Frontal cortex (tissue), 1 donor: ENCODE results near the gene KRTAP21-1. TPM values are rescaled to one million over a fixed set of nuclear protein-coding genes. Genes with fewer than 3 reads are reported as not detected.

Source experiments
- small RNA-seq: library from RNA; depleted of rRNA; stranded (forward); fragments of <200 nt; gene quantifications from one replicate; pipeline ENCODE3, GENCODE V24; 2014
- total RNA-seq: library from RNA; depleted of rRNA; stranded (reverse); fragments of >200 nt; gene quantifications from one replicate; pipeline ENCODE4 v1.2.3, GENCODE V29; 2014

Gene KRTAP21-1
- total RNA-seq, 1 donor from 2014 or later, result not detected

Small RNAs within 50 kb of the gene (small RNA-seq; reads per million reads assigned to genes)
- gene AP000244.1 (not detected), gene KRTAP21-3 (not detected), gene KRTAP8-2P (not detected)

Other genes with a start within 250 kb of the KRTAP21-1 start
- not detected for gene KRTAP19-6, start 213.6 kb downstream of the KRTAP21-1 start, total RNA-seq
- gene KRTAP19-7, start 194.1 kb downstream of the KRTAP21-1 start, total RNA-seq, result not detected
- not detected for gene KRTAP22-2, start 165.0 kb downstream of the KRTAP21-1 start, total RNA-seq
- gene KRTAP6-3, start 163.0 kb downstream of the KRTAP21-1 start, total RNA-seq, result not detected
- gene KRTAP6-2, start 156.5 kb downstream of the KRTAP21-1 start, total RNA-seq, result not detected
- not detected for gene KRTAP22-1, start 154.3 kb downstream of the KRTAP21-1 start, total RNA-seq
- not detected for gene KRTAP6-1, start 141.5 kb downstream of the KRTAP21-1 start, total RNA-seq
- not detected for gene KRTAP20-1, start 139.0 kb downstream of the KRTAP21-1 start, total RNA-seq
- not detected for gene KRTAP20-4, start 134.8 kb downstream of the KRTAP21-1 start, total RNA-seq
- not detected for gene KRTAP20-2, start 120.2 kb downstream of the KRTAP21-1 start, total RNA-seq
- not detected for gene KRTAP20-3, start 112.6 kb downstream of the KRTAP21-1 start, total RNA-seq
- gene KRTAP21-3, start 36.7 kb downstream of the KRTAP21-1 start, total RNA-seq, result not detected
- gene KRTAP21-2, start 8.2 kb downstream of the KRTAP21-1 start, total RNA-seq, result not detected
- not detected for gene KRTAP8-1, start 57.8 kb upstream of the KRTAP21-1 start, total RNA-seq
- gene KRTAP7-1, start 74.3 kb upstream of the KRTAP21-1 start, total RNA-seq, result not detected
- gene KRTAP11-1, start 126.2 kb upstream of the KRTAP21-1 start, total RNA-seq, result not detected